ENCODE measurements around the gene OR5W2. TPM values are rescaled to one million over a fixed set of nuclear protein-coding genes. Genes with fewer than 3 reads are reported as not detected.
"Not testable (repeated sequence)": the region's sequence is repeated elsewhere in the genome, so short reads cannot be mapped to it uniquely, and the experiment has no call there.

The OR5W2 gene
- total RNA-seq = not detected in 2 replicates

GRCh38 chr11:55914482-55914881 is at the start of gene OR5W2:
Gene OR5W2, minus strand, starts transcription at chr11:55914582. Its CDS starts 0 bp downstream, at chr11:55914582.
- DNase-seq (ENCODE audit: low read depth, low spot score) = no peak

- DNase-seq (ENCODE audit: low read depth, low spot score) = no peak
Observed at GRCh38 chr11:55956521-55956920, 42.1 kb upstream of the OR5W2 start.

- DNase-seq (ENCODE audit: low read depth, low spot score) = no peak
Observed at GRCh38 chr11:55949330-55949729, 34.9 kb upstream of the OR5W2 start.

GRCh38 chr11:55942785-55943392 is 28.5 kb upstream of the OR5W2 start:
- DNase-seq (ENCODE audit: low read depth, low spot score) = no peak

GRCh38 chr11:55936300-55936699 is 21.9 kb upstream of the OR5W2 start, which contains the start of gene OR5I1:
Gene OR5I1, minus strand, starts transcription at chr11:55936400. Its CDS starts 0 bp downstream, at chr11:55936400.
- DNase-seq (ENCODE audit: low read depth, low spot score) = no peak

- DNase-seq (ENCODE audit: low read depth, low spot score) = no peak
Observed at GRCh38 chr11:55920537-55920936, 6.2 kb upstream of the OR5W2 start.

- DNase-seq (ENCODE audit: low read depth, low spot score) = no peak
Observed at GRCh38 chr11:55902308-55902707, 12.1 kb downstream of the OR5W2 start.

GRCh38 chr11:55895216-55895615 is 19.2 kb downstream of the OR5W2 start:
- DNase-seq (ENCODE audit: low read depth, low spot score) = no peak

GRCh38 chr11:55885481-55885880 is 28.9 kb downstream of the OR5W2 start:
- DNase-seq (ENCODE audit: low read depth, low spot score) = not testable (repeated sequence)

- DNase-seq (ENCODE audit: low read depth, low spot score) = not testable (repeated sequence)
Observed at GRCh38 chr11:55884995-55885394, 29.4 kb downstream of the OR5W2 start.

GRCh38 chr11:55882997-55883396 is 31.4 kb downstream of the OR5W2 start, which contains the start of gene TRIM51:
Gene TRIM51, plus strand, starts transcription at chr11:55883297. Its CDS starts 2,132 bp downstream, at chr11:55885429.
- DNase-seq (ENCODE audit: low read depth, low spot score) = not testable (repeated sequence)

- not testable (repeated sequence) for DNase-seq (ENCODE audit: low read depth, low spot score)
Observed at GRCh38 chr11:55873146-55873545, 41.2 kb downstream of the OR5W2 start.

GRCh38 chr11:55872731-55873130 is 41.7 kb downstream of the OR5W2 start:
- not testable (repeated sequence) for DNase-seq (ENCODE audit: low read depth, low spot score)

- not testable (repeated sequence) for DNase-seq (ENCODE audit: low read depth, low spot score)
Observed at GRCh38 chr11:55867354-55867753, 47.0 kb downstream of the OR5W2 start.

Other genes with a start within 250 kb of the OR5W2 start
- gene OR5D13, start 141.1 kb downstream of the OR5W2 start, total RNA-seq = not detected in 2 replicates
- gene OR5D14, start 119.0 kb downstream of the OR5W2 start, total RNA-seq = not detected in 2 replicates
- gene OR5L1, start 103.2 kb downstream of the OR5W2 start, total RNA-seq = not detected in 2 replicates
- gene OR5D18, start 95.0 kb downstream of the OR5W2 start, total RNA-seq = not detected in 2 replicates
- gene OR5L2, start 87.4 kb downstream of the OR5W2 start, total RNA-seq = not detected in 2 replicates
- not detected in 2 replicates for gene OR5D16, start 75.8 kb downstream of the OR5W2 start, total RNA-seq
- gene TRIM51, start 31.3 kb downstream of the OR5W2 start, total RNA-seq = not detected in 2 replicates
- not detected in 2 replicates for gene OR5I1, start 21.8 kb upstream of the OR5W2 start, total RNA-seq
- not detected in 2 replicates for gene OR10AG1, start 55.4 kb upstream of the OR5W2 start, total RNA-seq
- gene OR5F1, start 80.0 kb upstream of the OR5W2 start, total RNA-seq = not detected in 2 replicates
- gene OR5AS1, start 113.1 kb upstream of the OR5W2 start, total RNA-seq = not detected in 2 replicates
- not detected in 2 replicates for gene OR8I2, start 178.7 kb upstream of the OR5W2 start, total RNA-seq
- gene OR8H2, start 189.1 kb upstream of the OR5W2 start, total RNA-seq = not detected in 2 replicates
- gene OR8H3, start 207.8 kb upstream of the OR5W2 start, total RNA-seq = not detected in 2 replicates
- gene OR8J3, start 225.6 kb upstream of the OR5W2 start, total RNA-seq = not detected in 2 replicates
- gene OR8K5, start 245.7 kb upstream of the OR5W2 start, total RNA-seq = not detected in 2 replicates